WTC11 (cell line): ENCODE data around the gene SPDL1. TPM values are rescaled to one million over a fixed set of nuclear protein-coding genes. Genes with fewer than 3 reads are reported as not detected.

ENCODE experiments used
- ATAC-seq: fragments of 200-7000 bp; cut with Tn5 transposase; 2 replicates; pipeline ENCODE4 v1.10.0; 2021; ENCODE audit warnings: mild to moderate bottlenecking, moderate library complexity
- CTCF ChIA-PET: fragments of 300-600 bp; sonication (Branson Sonifier 250); formaldehyde crosslinking; loops from one replicate; lab custom pipeline; 2021; ENCODE audit warnings: antibody characterized with exemption; lab: Charles Lee
- POLR2A ChIA-PET: fragments of 350-600 bp; sonication (Branson Sonifier 250); formaldehyde crosslinking; loops from one replicate; lab custom pipeline; 2021; ENCODE audit warnings: antibody characterized with exemption; lab: Charles Lee
- DNase-seq: peaks from one replicate; pipeline ENCODE4 v3.0.0; 2021; ENCODE audit warnings: low spot score
- H3K27ac Mint-ChIP-seq: 2 replicates; pipeline ENCODE4 v1.8.0; 2021; ENCODE audit warnings: mixed read lengths
- H3K27me3 Mint-ChIP-seq: 2 replicates; pipeline ENCODE4 v1.8.0; 2021; ENCODE audit warnings: low read depth, mild to moderate bottlenecking, moderate library complexity, mixed read lengths
- H3K36me3 Mint-ChIP-seq: 2 replicates; pipeline ENCODE4 v1.8.0; 2021; ENCODE audit warnings: mixed read lengths
- H3K4me1 Mint-ChIP-seq: 2 replicates; pipeline ENCODE4 v1.8.0; 2022; ENCODE audit warnings: mixed read lengths
- H3K4me3 Mint-ChIP-seq: 2 replicates; pipeline ENCODE4 v1.8.0; 2021; ENCODE audit warnings: mild to moderate bottlenecking, moderate library complexity, mixed read lengths
- H3K9me3 Mint-ChIP-seq: 2 replicates; pipeline ENCODE4 v1.8.0; 2021; ENCODE audit warnings: mixed read lengths
- CREB1 ChIP-seq: sonication (generic); formaldehyde crosslinking; IDR thresholded peaks from 2 replicates; pipeline ENCODE4 v1.8.0; 2023; ENCODE audit warnings: mild to moderate bottlenecking, missing genetic modification reagents
- EMX1 ChIP-seq: fragments of 250-450 bp; sonication (Bioruptor Pico); IDR thresholded peaks from 2 replicates; pipeline ENCODE4 v1.8.0; 2021; ENCODE audit warnings: mild to moderate bottlenecking
- FOXK1 ChIP-seq: sonication (generic); formaldehyde crosslinking; IDR thresholded peaks from 2 replicates; pipeline ENCODE4 v1.8.0; 2022; ENCODE audit warnings: mild to moderate bottlenecking, moderate library complexity, missing genetic modification reagents
- GRHL2 ChIP-seq: fragments of 250-450 bp; sonication (Bioruptor Pico); IDR thresholded peaks from 2 replicates; pipeline ENCODE4 v1.8.0; 2022; ENCODE audit warnings: mild to moderate bottlenecking, moderate library complexity; ENCODE audit not compliant: insufficient replicate concordance, severe bottlenecking
- IRF2 ChIP-seq: sonication (generic); formaldehyde crosslinking; IDR thresholded peaks from 2 replicates; pipeline ENCODE4 v1.8.0; 2022; ENCODE audit warnings: low read depth, missing genetic modification reagents, borderline replicate concordance
- NR1H2 ChIP-seq: sonication (generic); formaldehyde crosslinking; IDR thresholded peaks from 2 replicates; pipeline ENCODE4 v1.9.0; 2021; ENCODE audit warnings: mild to moderate bottlenecking, moderate library complexity, missing genetic modification reagents
- NR2C2 ChIP-seq: sonication (generic); formaldehyde crosslinking; IDR thresholded peaks from 2 replicates; pipeline ENCODE4 v1.8.0; 2022; ENCODE audit warnings: mild to moderate bottlenecking, missing genetic modification reagents
- OVOL2 ChIP-seq: fragments of 250-450 bp; sonication (Bioruptor Pico); IDR thresholded peaks from 2 replicates; pipeline ENCODE4 v1.9.0; 2021; ENCODE audit warnings: mild to moderate bottlenecking, borderline replicate concordance
- PRRX2 ChIP-seq: fragments of 250-450 bp; sonication (Bioruptor Pico); IDR thresholded peaks from 2 replicates; pipeline ENCODE4 v1.8.0; 2021; ENCODE audit warnings: mild to moderate bottlenecking
- RELA ChIP-seq: sonication (generic); formaldehyde crosslinking; IDR thresholded peaks from 2 replicates; pipeline ENCODE4 v1.8.1; 2022; ENCODE audit warnings: missing genetic modification reagents, mild to moderate bottlenecking, borderline replicate concordance
- RORB ChIP-seq: fragments of 250-450 bp; sonication (Bioruptor Pico); IDR thresholded peaks from 2 replicates; pipeline ENCODE4 v1.9.0; 2021; ENCODE audit warnings: mild to moderate bottlenecking
- total RNA-seq: library from RNA; stranded (reverse); gene quantifications from 3 replicates; pipeline ENCODE4 v1.2.3, GENCODE V29; 2021
- TF ChIP-seq, protein P1 (sequence below): sonication (generic); formaldehyde crosslinking; IDR thresholded peaks from 2 replicates; pipeline ENCODE4 v1.8.1; 2023; ENCODE audit warnings: mild to moderate bottlenecking, moderate library complexity, missing genetic modification reagents
- TF ChIP-seq, protein P2 (sequence below): fragments of 250-450 bp; sonication (Bioruptor Pico); IDR thresholded peaks from 2 replicates; pipeline ENCODE4 v2.1.2; 2022; ENCODE audit warnings: mild to moderate bottlenecking, moderate library complexity
- TF ChIP-seq, protein P3 (sequence below): sonication (generic); formaldehyde crosslinking; IDR thresholded peaks from 2 replicates; pipeline ENCODE4 v1.8.1; 2023; ENCODE audit warnings: mild to moderate bottlenecking, missing genetic modification reagents, moderate library complexity
- TF ChIP-seq, protein P4 (sequence below): fragments of 250-450 bp; sonication (Bioruptor Pico); IDR thresholded peaks from 2 replicates; pipeline ENCODE4 v1.8.0; 2021; ENCODE audit warnings: mild to moderate bottlenecking
- TF ChIP-seq, protein P5 (sequence below): fragments of 250-450 bp; sonication (Bioruptor Pico); IDR thresholded peaks from 2 replicates; pipeline ENCODE4 v1.9.0; 2021; ENCODE audit warnings: mild to moderate bottlenecking
- TF ChIP-seq, protein P6 (sequence below): sonication (generic); formaldehyde crosslinking; IDR thresholded peaks from 2 replicates; pipeline ENCODE4 v1.8.0; 2022; ENCODE audit warnings: mild to moderate bottlenecking, missing genetic modification reagents
- TF ChIP-seq, protein P7 (sequence below): sonication (generic); formaldehyde crosslinking; IDR thresholded peaks from 2 replicates; pipeline ENCODE4 v1.8.0; 2022; ENCODE audit warnings: mild to moderate bottlenecking, missing genetic modification reagents
- TF ChIP-seq, protein P8 (sequence below): sonication (generic); formaldehyde crosslinking; IDR thresholded peaks from 2 replicates; pipeline ENCODE4 v1.8.0; 2022; ENCODE audit warnings: mild to moderate bottlenecking, missing genetic modification reagents
- TF ChIP-seq, protein P9 (sequence below): fragments of 200-600 bp; IDR thresholded peaks from 2 replicates; pipeline ENCODE4 v1.8.0; 2022; ENCODE audit warnings: antibody characterized with exemption

SPDL1 gene
- total RNA-seq, 1 experiment from 2014 or later = 35.1 TPM

DNA sequence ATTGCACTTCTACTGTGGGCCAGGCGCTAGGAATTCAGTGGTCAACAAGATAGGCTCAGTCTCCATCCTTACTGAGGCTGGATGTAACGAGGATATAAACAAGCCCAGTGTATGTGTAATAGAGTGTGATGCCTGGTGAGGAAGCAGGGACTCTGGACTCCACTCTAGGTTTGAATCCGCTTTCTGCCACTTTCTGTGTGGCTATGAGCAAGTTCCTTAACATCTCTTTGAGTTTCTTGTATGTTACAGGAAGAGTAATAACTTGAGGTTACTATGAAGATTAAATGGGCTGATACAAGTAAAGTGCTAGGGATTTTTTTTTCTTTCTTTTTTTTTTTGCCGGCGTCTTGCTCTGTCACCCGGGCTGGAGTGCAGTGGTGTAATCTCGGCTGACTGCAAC lies 65.9 kb downstream of the SPDL1 start (continued):
- TF ChIP-seq, protein P1, sequence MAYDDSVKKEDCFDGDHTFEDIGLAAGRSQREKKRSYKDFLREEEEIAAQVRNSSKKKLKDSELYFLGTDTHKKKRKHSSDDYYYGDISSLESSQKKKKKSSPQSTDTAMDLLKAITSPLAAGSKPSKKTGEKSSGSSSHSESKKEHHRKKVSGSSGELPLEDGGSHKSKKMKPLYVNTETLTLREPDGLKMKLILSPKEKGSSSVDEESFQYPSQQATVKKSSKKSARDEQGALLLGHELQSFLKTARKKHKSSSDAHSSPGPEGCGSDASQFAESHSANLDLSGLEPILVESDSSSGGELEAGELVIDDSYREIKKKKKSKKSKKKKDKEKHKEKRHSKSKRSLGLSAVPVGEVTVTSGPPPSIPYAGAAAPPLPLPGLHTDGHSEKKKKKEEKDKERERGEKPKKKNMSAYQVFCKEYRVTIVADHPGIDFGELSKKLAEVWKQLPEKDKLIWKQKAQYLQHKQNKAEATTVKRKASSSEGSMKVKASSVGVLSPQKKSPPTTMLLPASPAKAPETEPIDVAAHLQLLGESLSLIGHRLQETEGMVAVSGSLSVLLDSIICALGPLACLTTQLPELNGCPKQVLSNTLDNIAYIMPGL (CRISPR knock-in tag) = no peak
- TF ChIP-seq, protein P2, sequence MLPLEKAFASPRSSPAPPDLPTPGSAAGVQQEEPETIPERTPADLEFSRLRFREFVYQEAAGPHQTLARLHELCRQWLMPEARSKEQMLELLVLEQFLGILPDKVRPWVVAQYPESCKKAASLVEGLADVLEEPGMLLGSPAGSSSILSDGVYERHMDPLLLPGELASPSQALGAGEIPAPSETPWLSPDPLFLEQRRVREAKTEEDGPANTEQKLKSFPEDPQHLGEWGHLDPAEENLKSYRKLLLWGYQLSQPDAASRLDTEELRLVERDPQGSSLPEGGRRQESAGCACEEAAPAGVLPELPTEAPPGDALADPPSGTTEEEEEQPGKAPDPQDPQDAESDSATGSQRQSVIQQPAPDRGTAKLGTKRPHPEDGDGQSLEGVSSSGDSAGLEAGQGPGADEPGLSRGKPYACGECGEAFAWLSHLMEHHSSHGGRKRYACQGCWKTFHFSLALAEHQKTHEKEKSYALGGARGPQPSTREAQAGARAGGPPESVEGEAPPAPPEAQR = no peak
- no peak for TF ChIP-seq NR2C2 (CRISPR knock-in tag)
- no peak for TF ChIP-seq NR1H2 (CRISPR knock-in tag)
- TF ChIP-seq IRF2 = no peak
- TF ChIP-seq RORB = no peak
- TF ChIP-seq, protein P3, sequence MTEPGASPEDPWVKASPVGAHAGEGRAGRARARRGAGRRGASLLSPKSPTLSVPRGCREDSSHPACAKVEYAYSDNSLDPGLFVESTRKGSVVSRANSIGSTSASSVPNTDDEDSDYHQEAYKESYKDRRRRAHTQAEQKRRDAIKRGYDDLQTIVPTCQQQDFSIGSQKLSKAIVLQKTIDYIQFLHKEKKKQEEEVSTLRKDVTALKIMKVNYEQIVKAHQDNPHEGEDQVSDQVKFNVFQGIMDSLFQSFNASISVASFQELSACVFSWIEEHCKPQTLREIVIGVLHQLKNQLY (CRISPR knock-in tag) = no peak
- TF ChIP-seq, protein P4, sequence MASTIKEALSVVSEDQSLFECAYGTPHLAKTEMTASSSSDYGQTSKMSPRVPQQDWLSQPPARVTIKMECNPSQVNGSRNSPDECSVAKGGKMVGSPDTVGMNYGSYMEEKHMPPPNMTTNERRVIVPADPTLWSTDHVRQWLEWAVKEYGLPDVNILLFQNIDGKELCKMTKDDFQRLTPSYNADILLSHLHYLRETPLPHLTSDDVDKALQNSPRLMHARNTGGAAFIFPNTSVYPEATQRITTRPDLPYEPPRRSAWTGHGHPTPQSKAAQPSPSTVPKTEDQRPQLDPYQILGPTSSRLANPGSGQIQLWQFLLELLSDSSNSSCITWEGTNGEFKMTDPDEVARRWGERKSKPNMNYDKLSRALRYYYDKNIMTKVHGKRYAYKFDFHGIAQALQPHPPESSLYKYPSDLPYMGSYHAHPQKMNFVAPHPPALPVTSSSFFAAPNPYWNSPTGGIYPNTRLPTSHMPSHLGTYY (CRISPR knock-in tag) = no peak
- no peak for TF ChIP-seq EMX1 (CRISPR knock-in tag)
- TF ChIP-seq OVOL2 = no peak

DNA sequence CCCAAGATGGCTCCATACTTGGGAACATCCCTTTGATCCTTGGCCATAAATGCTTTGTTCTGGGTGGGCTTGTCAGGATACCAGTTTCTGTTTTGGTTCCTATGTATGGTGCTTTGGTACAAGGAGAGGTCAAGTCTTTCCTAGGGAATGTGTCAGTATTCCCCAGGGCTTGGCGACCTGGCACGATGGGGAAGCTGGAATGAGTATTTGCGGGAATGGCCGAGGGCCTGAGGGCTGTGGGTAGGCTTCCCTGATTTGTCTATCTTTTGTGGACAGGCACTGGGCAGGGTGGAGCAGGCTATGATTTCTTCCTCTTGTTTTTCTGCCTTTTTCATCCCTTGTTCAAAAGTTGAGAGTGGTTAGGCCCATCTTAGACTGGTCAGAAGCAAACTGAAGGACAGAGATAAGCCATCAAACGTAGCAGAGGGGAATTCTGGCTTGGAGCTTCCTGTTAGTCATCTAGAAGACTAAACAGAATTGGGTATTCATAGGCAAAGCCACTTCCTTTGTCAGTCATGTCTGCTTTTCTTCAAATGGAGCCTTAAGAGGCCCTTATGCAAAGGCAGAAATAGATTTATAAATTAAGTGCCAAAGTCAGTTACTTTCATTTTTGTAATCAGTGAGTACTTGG lies 67.2 kb downstream of the SPDL1 start:
- ChIA-PET POLR2A (no interaction called here), CTCF (no interaction called here)
- no peak for DNase-seq
- ATAC-seq = no peak
- H3K4me1 Mint-ChIP-seq = peaks cover 11% of the 10 kb centered on the region
- no peaks in the 10 kb centered on the region for H3K36me3 Mint-ChIP-seq
- H3K9me3 Mint-ChIP-seq = no peaks in the 10 kb centered on the region
- no peaks in the 10 kb centered on the region for H3K27me3 Mint-ChIP-seq
- no peak overlapping the region for H3K27ac Mint-ChIP-seq
- TF ChIP-seq, protein P2 = no peak
- TF ChIP-seq, protein P5, sequence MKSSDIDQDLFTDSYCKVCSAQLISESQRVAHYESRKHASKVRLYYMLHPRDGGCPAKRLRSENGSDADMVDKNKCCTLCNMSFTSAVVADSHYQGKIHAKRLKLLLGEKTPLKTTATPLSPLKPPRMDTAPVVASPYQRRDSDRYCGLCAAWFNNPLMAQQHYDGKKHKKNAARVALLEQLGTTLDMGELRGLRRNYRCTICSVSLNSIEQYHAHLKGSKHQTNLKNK (CRISPR knock-in tag) = no peak
- TF ChIP-seq RELA (CRISPR knock-in tag) (no peak), FOXK1 (CRISPR knock-in tag) (no peak), GRHL2 (CRISPR knock-in tag) (no peak), CREB1 (CRISPR knock-in tag) (no peak), PRRX2 (CRISPR knock-in tag) (no peak)
- TF ChIP-seq, protein P6, sequence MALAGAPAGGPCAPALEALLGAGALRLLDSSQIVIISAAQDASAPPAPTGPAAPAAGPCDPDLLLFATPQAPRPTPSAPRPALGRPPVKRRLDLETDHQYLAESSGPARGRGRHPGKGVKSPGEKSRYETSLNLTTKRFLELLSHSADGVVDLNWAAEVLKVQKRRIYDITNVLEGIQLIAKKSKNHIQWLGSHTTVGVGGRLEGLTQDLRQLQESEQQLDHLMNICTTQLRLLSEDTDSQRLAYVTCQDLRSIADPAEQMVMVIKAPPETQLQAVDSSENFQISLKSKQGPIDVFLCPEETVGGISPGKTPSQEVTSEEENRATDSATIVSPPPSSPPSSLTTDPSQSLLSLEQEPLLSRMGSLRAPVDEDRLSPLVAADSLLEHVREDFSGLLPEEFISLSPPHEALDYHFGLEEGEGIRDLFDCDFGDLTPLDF = no peak
- TF ChIP-seq, protein P7, sequence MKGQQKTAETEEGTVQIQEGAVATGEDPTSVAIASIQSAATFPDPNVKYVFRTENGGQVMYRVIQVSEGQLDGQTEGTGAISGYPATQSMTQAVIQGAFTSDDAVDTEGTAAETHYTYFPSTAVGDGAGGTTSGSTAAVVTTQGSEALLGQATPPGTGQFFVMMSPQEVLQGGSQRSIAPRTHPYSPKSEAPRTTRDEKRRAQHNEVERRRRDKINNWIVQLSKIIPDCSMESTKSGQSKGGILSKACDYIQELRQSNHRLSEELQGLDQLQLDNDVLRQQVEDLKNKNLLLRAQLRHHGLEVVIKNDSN = no peak
- TF ChIP-seq, protein P8, sequence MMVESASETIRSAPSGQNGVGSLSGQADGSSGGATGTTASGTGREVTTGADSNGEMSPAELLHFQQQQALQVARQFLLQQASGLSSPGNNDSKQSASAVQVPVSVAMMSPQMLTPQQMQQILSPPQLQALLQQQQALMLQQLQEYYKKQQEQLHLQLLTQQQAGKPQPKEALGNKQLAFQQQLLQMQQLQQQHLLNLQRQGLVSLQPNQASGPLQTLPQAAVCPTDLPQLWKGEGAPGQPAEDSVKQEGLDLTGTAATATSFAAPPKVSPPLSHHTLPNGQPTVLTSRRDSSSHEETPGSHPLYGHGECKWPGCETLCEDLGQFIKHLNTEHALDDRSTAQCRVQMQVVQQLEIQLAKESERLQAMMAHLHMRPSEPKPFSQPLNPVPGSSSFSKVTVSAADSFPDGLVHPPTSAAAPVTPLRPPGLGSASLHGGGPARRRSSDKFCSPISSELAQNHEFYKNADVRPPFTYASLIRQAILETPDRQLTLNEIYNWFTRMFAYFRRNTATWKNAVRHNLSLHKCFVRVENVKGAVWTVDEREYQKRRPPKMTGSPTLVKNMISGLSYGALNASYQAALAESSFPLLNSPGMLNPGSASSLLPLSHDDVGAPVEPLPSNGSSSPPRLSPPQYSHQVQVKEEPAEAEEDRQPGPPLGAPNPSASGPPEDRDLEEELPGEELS (CRISPR knock-in tag) = no peak
- TF ChIP-seq, protein P9, sequence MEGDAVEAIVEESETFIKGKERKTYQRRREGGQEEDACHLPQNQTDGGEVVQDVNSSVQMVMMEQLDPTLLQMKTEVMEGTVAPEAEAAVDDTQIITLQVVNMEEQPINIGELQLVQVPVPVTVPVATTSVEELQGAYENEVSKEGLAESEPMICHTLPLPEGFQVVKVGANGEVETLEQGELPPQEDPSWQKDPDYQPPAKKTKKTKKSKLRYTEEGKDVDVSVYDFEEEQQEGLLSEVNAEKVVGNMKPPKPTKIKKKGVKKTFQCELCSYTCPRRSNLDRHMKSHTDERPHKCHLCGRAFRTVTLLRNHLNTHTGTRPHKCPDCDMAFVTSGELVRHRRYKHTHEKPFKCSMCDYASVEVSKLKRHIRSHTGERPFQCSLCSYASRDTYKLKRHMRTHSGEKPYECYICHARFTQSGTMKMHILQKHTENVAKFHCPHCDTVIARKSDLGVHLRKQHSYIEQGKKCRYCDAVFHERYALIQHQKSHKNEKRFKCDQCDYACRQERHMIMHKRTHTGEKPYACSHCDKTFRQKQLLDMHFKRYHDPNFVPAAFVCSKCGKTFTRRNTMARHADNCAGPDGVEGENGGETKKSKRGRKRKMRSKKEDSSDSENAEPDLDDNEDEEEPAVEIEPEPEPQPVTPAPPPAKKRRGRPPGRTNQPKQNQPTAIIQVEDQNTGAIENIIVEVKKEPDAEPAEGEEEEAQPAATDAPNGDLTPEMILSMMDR = no peak
- H3K4me3 Mint-ChIP-seq = no peak overlapping the region
